ENCODE data around the gene FXYD5. TPM values are rescaled to one million over a fixed set of nuclear protein-coding genes. Genes with fewer than 3 reads are reported as not detected.

FXYD5 gene
- total RNA-seq, 1 experiment from 2014 or later = 123 TPM

DNA sequence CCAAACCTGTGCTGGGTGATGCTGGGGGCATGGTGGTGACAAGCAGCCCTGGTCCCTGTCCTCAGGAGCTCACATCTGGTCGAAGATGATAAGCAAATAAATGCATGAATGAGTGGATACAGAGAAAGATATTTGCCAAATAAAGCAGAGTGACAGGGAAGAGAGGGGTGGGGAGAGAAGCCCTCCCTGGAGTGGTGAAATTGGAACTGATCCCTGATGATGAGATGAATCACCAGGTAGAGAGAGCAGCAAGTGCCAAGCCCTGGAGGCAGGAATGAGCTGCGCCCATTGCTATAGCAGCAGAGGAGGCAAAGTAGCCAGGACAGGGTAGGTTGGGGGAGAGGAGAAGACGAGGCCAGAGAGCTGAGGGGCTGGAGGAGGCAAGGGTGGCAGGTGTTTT, 13.7 kb downstream of the FXYD5 start (continued):
- TF ChIP-seq RAD21 (IDR thresholded peaks at IDR 0.05; ENCODE audit: low read depth) = no peak
- no peak for TF ChIP-seq POLR2AphosphoS5 (IDR thresholded peaks at IDR 0.05; ENCODE audit: low read depth, low read length)
- TF ChIP-seq TCF7L2 (IDR thresholded peaks at IDR 0.05; ENCODE audit: borderline replicate concordance, extremely low read depth, insufficient read depth, insufficient read length) = no peak
- TF ChIP-seq SP1 (IDR thresholded peaks at IDR 0.05; ENCODE audit: low read depth) = peak; percentile 38
- TF ChIP-seq EGR1 (IDR thresholded peaks at IDR 0.05; ENCODE audit: low read depth) = no peak
- TF ChIP-seq EZH2phosphoT487 (IDR thresholded peaks at IDR 0.05; ENCODE audit: borderline replicate concordance) = no peak
- no peak for TF ChIP-seq ZNF274 (IDR thresholded peaks at IDR 0.05; ENCODE audit: low read depth, low read length)
- TF ChIP-seq, protein P1, sequence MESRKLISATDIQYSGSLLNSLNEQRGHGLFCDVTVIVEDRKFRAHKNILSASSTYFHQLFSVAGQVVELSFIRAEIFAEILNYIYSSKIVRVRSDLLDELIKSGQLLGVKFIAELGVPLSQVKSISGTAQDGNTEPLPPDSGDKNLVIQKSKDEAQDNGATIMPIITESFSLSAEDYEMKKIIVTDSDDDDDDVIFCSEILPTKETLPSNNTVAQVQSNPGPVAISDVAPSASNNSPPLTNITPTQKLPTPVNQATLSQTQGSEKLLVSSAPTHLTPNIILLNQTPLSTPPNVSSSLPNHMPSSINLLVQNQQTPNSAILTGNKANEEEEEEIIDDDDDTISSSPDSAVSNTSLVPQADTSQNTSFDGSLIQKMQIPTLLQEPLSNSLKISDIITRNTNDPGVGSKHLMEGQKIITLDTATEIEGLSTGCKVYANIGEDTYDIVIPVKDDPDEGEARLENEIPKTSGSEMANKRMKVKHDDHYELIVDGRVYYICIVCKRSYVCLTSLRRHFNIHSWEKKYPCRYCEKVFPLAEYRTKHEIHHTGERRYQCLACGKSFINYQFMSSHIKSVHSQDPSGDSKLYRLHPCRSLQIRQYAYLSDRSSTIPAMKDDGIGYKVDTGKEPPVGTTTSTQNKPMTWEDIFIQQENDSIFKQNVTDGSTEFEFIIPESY (IDR thresholded peaks at IDR 0.05; ENCODE audit: extremely low read depth, insufficient replicate concordance, low read length) = no peak

DNA sequence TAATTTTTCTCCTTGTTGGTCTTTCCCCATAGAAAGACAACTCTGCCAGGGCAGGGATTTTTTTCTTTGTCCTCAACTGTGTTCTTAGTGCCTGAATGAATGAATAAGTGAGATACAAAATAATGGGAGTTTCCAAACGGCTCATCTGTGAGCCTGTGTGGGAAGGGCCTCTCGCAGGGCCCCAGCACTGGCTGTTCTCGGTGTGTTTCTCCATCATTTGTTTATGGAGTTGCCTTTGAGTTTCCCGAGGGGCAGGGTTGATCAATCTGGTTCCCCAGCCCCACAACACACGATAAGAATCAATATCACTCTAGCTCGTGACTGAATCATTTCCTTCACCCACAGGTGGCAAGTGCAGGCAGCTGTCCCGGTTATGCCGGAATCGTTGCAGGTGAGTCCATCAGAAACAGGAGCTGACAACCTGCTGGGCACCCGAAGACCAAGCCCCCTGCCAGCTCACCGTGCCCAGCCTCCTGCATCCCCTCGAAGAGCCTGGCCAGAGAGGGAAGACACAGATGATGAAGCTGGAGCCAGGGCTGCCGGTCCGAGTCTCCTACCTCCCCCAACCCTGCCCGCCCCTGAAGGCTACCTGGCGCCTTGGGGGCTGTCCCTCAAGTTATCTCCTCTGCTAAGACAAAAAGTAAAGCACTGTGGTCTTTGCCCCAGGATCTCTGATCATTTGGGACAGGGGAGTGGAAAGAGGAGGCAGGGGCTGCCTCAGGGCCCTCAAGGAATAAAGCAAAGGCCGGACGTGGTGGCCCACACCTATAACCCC, 14.9 kb downstream of the FXYD5 start:
- Histone ChIP-seq H3K4me2 (ENCODE audit: low read length) (no peak overlapping the region), H2AFZ (ENCODE audit: low read depth, low read length, poor library complexity, severe bottlenecking) (no peak overlapping the region), H3K9me3 (ENCODE audit: control insufficient read depth in 1 of 2, insufficient read depth in 1 of 2, low read depth in 1 of 2, low read length in 2 of 2) (no peaks in the 10 kb centered on the region), H3K27ac (ENCODE audit: low read depth, low read length) (no peak overlapping the region), H4K20me1 (ENCODE audit: insufficient read depth) (no peaks in the 10 kb centered on the region), H3K79me2 (ENCODE audit: insufficient read depth, low read length) (no peaks in the 10 kb centered on the region), H3K9me2 (ENCODE audit: insufficient read depth) (no peaks in the 10 kb centered on the region), H3K4me1 (ENCODE audit: control insufficient read depth in 1 of 2, insufficient read depth in 2 of 2, low read length in 2 of 2) (peaks cover 20 to 48% of the 10 kb centered on the region in 2 experiments), H3K36me3 (ENCODE audit: control insufficient read depth in 1 of 2, insufficient read depth in 2 of 2, low read length in 2 of 2) (peaks cover 0 to 13% of the 10 kb centered on the region in 2 experiments; a peak in 2 of 4 replicates), H3K4me3 (replicated peaks in 1 of 2; ENCODE audit: low read depth in 1 of 2, low read length in 2 of 2) (no peak overlapping the region), H3K9ac (ENCODE audit: low read length) (no peak overlapping the region), H3K27me3 (ENCODE audit: insufficient read depth, low read length) (no peaks in the 10 kb centered on the region)
- intact Hi-C loops (cut with micrococcal nuclease) = no loop called here
- CTCF ChIA-PET = no interaction called here
- POLR2A ChIA-PET = interaction anchor here (0.6 kb wide), 1 partner anchor 33 kb away, joined by 8 read pairs; no protein-coding TSS in a partner anchor
- RAD21 ChIA-PET (ENCODE audit: low non-redundant PET in 1 of 2, low total read pairs in 2 of 2, uncharacterized antibody in 2 of 2, unreplicated experiment in 2 of 2) = no interaction called here
- no TSS peak for BruUV-seq (replicated peaks)
- no peak for DNase-seq (ENCODE audit: low read depth, low spot score)
- no peak for ATAC-seq
- no peak for TF ChIP-seq ZNF274 (IDR thresholded peaks at IDR 0.05; ENCODE audit: low read depth, low read length)
- TF ChIP-seq POLR2A (IDR thresholded peaks at IDR 0.05; ENCODE audit: borderline replicate concordance, extremely low read depth, insufficient read depth, insufficient read length) = no peak
- no peak for TF ChIP-seq RAD21 (IDR thresholded peaks at IDR 0.05; ENCODE audit: low read depth)
- TF ChIP-seq POLR2AphosphoS5 (IDR thresholded peaks at IDR 0.05; ENCODE audit: low read depth, low read length) = no peak
- no peak for TF ChIP-seq ZFX (IDR thresholded peaks at IDR 0.05)
- TF ChIP-seq EZH2 (IDR thresholded peaks at IDR 0.05) = no peak
- no peak for TF ChIP-seq JUND (IDR thresholded peaks at IDR 0.05)
- TF ChIP-seq ELF1 (IDR thresholded peaks at IDR 0.05; ENCODE audit: borderline replicate concordance, low read depth) = no peak
